ENCODE data around the gene COPS7A.

- TF ChIP-seq EZH2 (IDR thresholded peaks at IDR 0.05; ENCODE audit: insufficient read depth, poor library complexity, severe bottlenecking), result no peak
- TF ChIP-seq EZH2phosphoT487 (IDR thresholded peaks at IDR 0.05; ENCODE audit: insufficient read depth, low read depth), result no peak
Observed at GRCh38 chr12:6770600-6770999, 46.8 kb downstream of the COPS7A start.
